ENCODE data around the gene FIBCD1. TPM values are rescaled to one million over a fixed set of nuclear protein-coding genes. Genes with fewer than 3 reads are reported as not detected.
A peak's percentile ranks its signal among the peaks of the same experiment; 100 is the strongest.

Gene FIBCD1
- total RNA-seq, 1 experiment from 2014 or later, result 7.1 TPM

GRCh38 chr9:130862217-130862616 lies 76.8 kb downstream of the FIBCD1 start:
- Histone ChIP-seq H4K91ac (ENCODE audit: insufficient read length, low read depth, low read length) (no peak overlapping the region), H2BK12ac (ENCODE audit: insufficient read length, low read depth, low read length) (no peak overlapping the region), H2AK5ac (ENCODE audit: insufficient read length, low read length) (no peak overlapping the region), H2BK5ac (ENCODE audit: insufficient read length, low read length) (no peak overlapping the region), H2BK15ac (ENCODE audit: low read depth, low read length) (no peak overlapping the region), H3K79me1 (ENCODE audit: insufficient read depth, low read depth, low read length, poor library complexity, severe bottlenecking) (no peaks in the 10 kb centered on the region), H3K9me3 (ENCODE audit: control insufficient read depth, low read depth, low read length) (no peaks in the 10 kb centered on the region), H4K20me1 (ENCODE audit: control insufficient read depth, insufficient read depth, insufficient read length) (no peaks in the 10 kb centered on the region), H4K8ac (replicated peaks; ENCODE audit: insufficient read length, low read depth, low read length) (no peak overlapping the region), H2AFZ (ENCODE audit: low read length) (no peak overlapping the region), H3K23me2 (ENCODE audit: insufficient read length, low read depth, low read length, poor library complexity, severe bottlenecking) (no peaks in the 10 kb centered on the region), H3K56ac (ENCODE audit: insufficient read length, low read depth, low read length) (no peak overlapping the region), H3K14ac (ENCODE audit: insufficient read depth, low read length) (no peak overlapping the region), H3K27me3 (ENCODE audit: insufficient read depth, low read length) (no peaks in the 10 kb centered on the region), H4K5ac (ENCODE audit: insufficient read length, low read depth, low read length) (no peak overlapping the region), H3K4me2 (ENCODE audit: insufficient read depth, insufficient read length, low read length) (no peak overlapping the region), H3K79me2 (ENCODE audit: insufficient read depth, low read length) (peaks cover 2% of the 10 kb centered on the region), H3T11ph (ENCODE audit: low read length) (no peak overlapping the region), H3K27ac (ENCODE audit: insufficient read length, low read depth, low read length) (no peak overlapping the region), H3K4ac (ENCODE audit: low read depth, low read length) (no peak overlapping the region), H3K18ac (ENCODE audit: insufficient read length, low read depth, low read length) (no peak overlapping the region), H3K23ac (ENCODE audit: insufficient read length, low read depth, low read length) (no peak overlapping the region), H3K4me1 (ENCODE audit: insufficient read depth, low read length) (0 out of 2 replicates have a peak, but pooled peaks cover 2% of the 10 kb centered on the region), H2BK120ac (ENCODE audit: low read depth, low read length, poor library complexity, severe bottlenecking) (no peak overlapping the region), H2BK20ac (ENCODE audit: low read depth, low read length, poor library complexity, severe bottlenecking) (no peak overlapping the region), H3K9ac (ENCODE audit: extremely low read depth, insufficient read length, low read length) (no peak overlapping the region)
- Mint-ChIP-seq H3K4me3 (no peak overlapping the region), H3K9me3 (no peaks in the 10 kb centered on the region), H3K4me1 (peaks cover 10 to 23% of the 10 kb centered on the region in 2 experiments; a peak in 3 of 4 replicates), H3K27ac (peak overlapping the region in 2 of 3 experiments; percentile 42 to 88; a peak in 4 of 7 replicates), H3K27me3 (ENCODE audit: low read depth) (no peaks in the 10 kb centered on the region), H3K36me3 (ENCODE audit: insufficient read depth in 1 of 3, low read depth in 3 of 3) (peaks cover 11 to 40% (median 33%) of the 10 kb centered on the region in 3 experiments; a peak in 6 of 7 replicates)
- no peak for DNase-seq
- no peak for TF ChIP-seq CTCF (conservative IDR thresholded peaks at IDR 0.05)
- WGBS (ENCODE audit: extremely low coverage, insufficient read length, low lambda C conversion rate), result no CpG with 5 or more reads among the region's 8 CpGs

All from H9 (cell line).